CD4-positive, CD25-positive, alpha-beta regulatory T cell (primary cell): ENCODE results near the gene IFNA14. TPM values are rescaled to one million over a fixed set of nuclear protein-coding genes. Genes with fewer than 3 reads are reported as not detected.
"Not testable (repeated sequence)": the region's sequence is repeated elsewhere in the genome, so short reads cannot be mapped to it uniquely, and the experiment has no call there.

Source experiments
- ATAC-seq, 2 donors: fragments of 150-1000 bp; cut with Tn5 transposase; one replicate each; pipeline ENCODE4 v1.10.0; 2021; ENCODE audit warnings: low read depth in 2 of 2, moderate number of reproducible peaks in 2 of 2, moderate library complexity in 1 of 2
- DNase-seq, 3 donors: peaks; one replicate each; pipeline versions ENCODE4 v3.0.0 to v3.0.0-alpha.2; 2012 to 2022; ENCODE audit warnings: mixed read lengths in 1 of 3
- H3K27ac ChIP-seq: one replicate; pipeline ENCODE4 v1.7.0; 2013; ENCODE audit warnings: mild to moderate bottlenecking, low read length; ENCODE audit not compliant: insufficient read depth, poor library complexity, severe bottlenecking
- H3K27me3 ChIP-seq: one replicate; pipeline ENCODE4 v1.7.0; 2013; ENCODE audit warnings: low read length; ENCODE audit not compliant: control insufficient read depth, insufficient read depth
- H3K36me3 ChIP-seq: one replicate; pipeline ENCODE4 v1.7.0; 2013; ENCODE audit warnings: mild to moderate bottlenecking, low read length, moderate library complexity; ENCODE audit not compliant: control insufficient read depth, insufficient read depth
- H3K4me1 ChIP-seq: 2 replicates; pipeline ENCODE4 v1.7.0; 2013; ENCODE audit warnings: mild to moderate bottlenecking, low read length; ENCODE audit not compliant: insufficient read depth, control insufficient read depth, poor library complexity, severe bottlenecking
- H3K4me3 ChIP-seq: one replicate; pipeline ENCODE4 v1.7.0; 2013; ENCODE audit warnings: low read depth, mild to moderate bottlenecking, low read length, moderate library complexity
- H3K9me3 ChIP-seq, 2 experiments: 1 replicate in 1 of 2; 2 replicates in 1 of 2; pipeline ENCODE4 v1.7.0; 2013; ENCODE audit warnings: low read length in 2 of 2, mild to moderate bottlenecking in 1 of 2, moderate library complexity in 1 of 2; ENCODE audit not compliant: control insufficient read depth in 2 of 2
- H3K27ac Mint-ChIP-seq, 3 donors: one replicate each; pipeline ENCODE4 v1.8.0; 2020 to 2022; ENCODE audit warnings: mild to moderate bottlenecking in 3 of 3, mixed read lengths in 3 of 3, moderate library complexity in 2 of 3
- H3K27me3 Mint-ChIP-seq: one replicate; pipeline ENCODE4 v1.8.0; 2022; ENCODE audit warnings: mild to moderate bottlenecking, mixed read lengths
- H3K36me3 Mint-ChIP-seq: one replicate; pipeline ENCODE4 v1.8.0; 2020; ENCODE audit warnings: mixed read lengths
- H3K4me1 Mint-ChIP-seq, 4 donors: one replicate each; pipeline ENCODE4 v1.8.0; 2020 to 2022; ENCODE audit warnings: mixed read lengths in 4 of 4, mild to moderate bottlenecking in 1 of 4
- H3K4me3 Mint-ChIP-seq, 4 donors: one replicate each; pipeline ENCODE4 v1.8.0; 2020 to 2022; ENCODE audit warnings: mild to moderate bottlenecking in 4 of 4, mixed read lengths in 4 of 4, moderate library complexity in 3 of 4
- H3K9me3 Mint-ChIP-seq, 7 donors: one replicate each; pipeline ENCODE4 v1.8.0; 2020 to 2022; ENCODE audit warnings: mixed read lengths in 7 of 7, mild to moderate bottlenecking in 3 of 7, moderate library complexity in 2 of 7
- polyA plus RNA-seq, 4 donors: library from polyadenylated mRNA; unstranded; fragments of 300-500 nt; fragmentation: Illumina TruSeq; gene quantifications; one replicate each; pipeline ENCODE4 v1.2.3, GENCODE V29; 2021
- total RNA-seq: library from RNA; stranded (reverse); gene quantifications from one replicate; pipeline ENCODE4 v1.2.3, GENCODE V29; 2022

IFNA14 gene
- total and polyA plus RNA-seq, 5 donors from 2014 or later, result not detected

GRCh38 chr9:21236360-21236714 is 3.5 kb downstream of the IFNA14 start:
- H3K4me3 Mint-ChIP-seq, H3K27ac ChIP-seq, H3K27ac Mint-ChIP-seq, H3K4me3 ChIP-seq, H3K4me1 ChIP-seq, H3K9me3 Mint-ChIP-seq, H3K27me3 ChIP-seq, H3K9me3 ChIP-seq, DNase-seq, H3K36me3 ChIP-seq, H3K4me1 Mint-ChIP-seq, ATAC-seq, H3K36me3 Mint-ChIP-seq: not testable (repeated sequence)
- H3K27me3 Mint-ChIP-seq, result peaks cover 30% of the 10 kb centered on the region

- H3K27ac ChIP-seq, H3K36me3 Mint-ChIP-seq, H3K4me1 ChIP-seq, H3K4me3 ChIP-seq, H3K36me3 ChIP-seq, H3K4me1 Mint-ChIP-seq, H3K9me3 ChIP-seq, H3K27ac Mint-ChIP-seq, H3K9me3 Mint-ChIP-seq, H3K27me3 ChIP-seq: not testable (repeated sequence)
- H3K4me3 Mint-ChIP-seq, result peak overlapping the region in 2 of 4 donors; percentile 0 to 9
- DNase-seq, result peak in 2 of 3 donors; percentile 28 to 50
- peak; percentile 40 to 66 for ATAC-seq
- H3K27me3 Mint-ChIP-seq, result peaks cover 30% of the 10 kb centered on the region
These were observed 4.1 kb downstream of the IFNA14 start for GRCh38 chr9:21235468-21236359.

- Histone ChIP-seq H3K27ac (no peak overlapping the region), H3K27me3 (peaks cover under 1% of the 10 kb centered on the region), H3K36me3 (no peaks in the 10 kb centered on the region), H3K4me1 (no peaks in the 10 kb centered on the region), H3K4me3 (no peak overlapping the region), H3K9me3 (no peaks in the 10 kb centered on the region)
- no peak for DNase-seq
- Mint-ChIP-seq H3K27ac (no peak overlapping the region), H3K9me3 (peaks cover 0 to 2% (median 0%) of the 10 kb centered on the region in 7 donors), H3K4me3 (no peak overlapping the region), H3K27me3 (peaks cover 27% of the 10 kb centered on the region), H3K36me3 (no peaks in the 10 kb centered on the region), H3K4me1 (peaks cover 0 to 6% (median 2%) of the 10 kb centered on the region in 4 donors)
- ATAC-seq, result no peak
These were observed 5.6 kb downstream of the IFNA14 start for GRCh38 chr9:21234153-21234687.

GRCh38 chr9:21233258-21233657 is 6.5 kb downstream of the IFNA14 start:
- ATAC-seq (no peak), DNase-seq (no peak)
- H3K36me3 Mint-ChIP-seq, result no peaks in the 10 kb centered on the region
- Histone ChIP-seq H3K4me3 (no peak overlapping the region), H3K4me1 (no peaks in the 10 kb centered on the region), H3K27me3 (no peaks in the 10 kb centered on the region), H3K9me3 (no peaks in the 10 kb centered on the region), H3K27ac (no peak overlapping the region), H3K36me3 (no peaks in the 10 kb centered on the region)
- H3K27me3 Mint-ChIP-seq, result peaks cover 25% of the 10 kb centered on the region
- peaks cover 0 to 6% (median 2%) of the 10 kb centered on the region in 4 donors for H3K4me1 Mint-ChIP-seq
- H3K27ac Mint-ChIP-seq, result no peak overlapping the region
- H3K9me3 Mint-ChIP-seq, result peaks cover 0 to 2% (median 0%) of the 10 kb centered on the region in 7 donors
- H3K4me3 Mint-ChIP-seq, result no peak overlapping the region

- no peak within 1 kb of the TSS for H3K4me3 ChIP-seq
- no peak for ATAC-seq
- Mint-ChIP-seq H3K4me1 (no peaks in the 10 kb centered on the region), H3K27me3 (no peaks in the 10 kb centered on the region), H3K4me3 (no peak within 1 kb of the TSS), H3K36me3 (no peaks in the 10 kb centered on the region), H3K9me3 (peaks cover 0 to 2% (median 0%) of the 10 kb centered on the region in 7 donors), H3K27ac (no peak within 1 kb of the TSS)
- H3K4me1 ChIP-seq, result no peaks in the 10 kb centered on the region
- no peak within 1 kb of the TSS for H3K27ac ChIP-seq
- no peaks in the 10 kb centered on the region for H3K36me3 ChIP-seq
- no peaks in the 10 kb centered on the region for H3K27me3 ChIP-seq
- no peak for DNase-seq
- H3K9me3 ChIP-seq, result no peaks in the 10 kb centered on the region
These were observed 11.7 kb downstream of the IFNA14 start, which contains the start of gene IFNA17 for GRCh38 chr9:21228122-21228521. Gene IFNA17 (minus strand): TSS chr9:21228222. CDS start chr9:21228173, 49 bp downstream.

- H3K4me3 Mint-ChIP-seq, H3K36me3 Mint-ChIP-seq, H3K4me3 ChIP-seq: not testable (repeated sequence)
These were observed 22.6 kb downstream of the IFNA14 start, which contains the start of gene IFNA16 for GRCh38 chr9:21217211-21217610. Gene IFNA16 (minus strand): TSS chr9:21217311. CDS start chr9:21217305, 6 bp downstream.

GRCh38 chr9:21213411-21214326 is 26.1 kb downstream of the IFNA14 start:
- ATAC-seq, H3K36me3 Mint-ChIP-seq, H3K27me3 ChIP-seq, H3K36me3 ChIP-seq, H3K27ac ChIP-seq, H3K4me1 ChIP-seq, H3K27ac Mint-ChIP-seq, H3K4me1 Mint-ChIP-seq, H3K4me3 ChIP-seq, H3K9me3 ChIP-seq, H3K9me3 Mint-ChIP-seq: not testable (repeated sequence)
- H3K4me3 Mint-ChIP-seq, result peak overlapping the region in 2 of 4 donors; percentile 3 to 59
- H3K27me3 Mint-ChIP-seq, result peaks cover 25% of the 10 kb centered on the region
- DNase-seq, result peak in 2 of 3 donors; percentile 2 to 26

More at GRCh38 chr9:21217211-21217610, 22.6 kb downstream of the IFNA14 start, which contains the start of gene IFNA16:
- not testable (repeated sequence) for H3K27ac Mint-ChIP-seq, H3K36me3 ChIP-seq, ATAC-seq, H3K9me3 Mint-ChIP-seq, H3K4me1 ChIP-seq, H3K9me3 ChIP-seq, DNase-seq, H3K27ac ChIP-seq, H3K27me3 ChIP-seq, H3K4me1 Mint-ChIP-seq
- H3K27me3 Mint-ChIP-seq, result peaks cover 22% of the 10 kb centered on the region
